Measurements from ENCODE around the gene GAB2.

GAB2 gene

DNA sequence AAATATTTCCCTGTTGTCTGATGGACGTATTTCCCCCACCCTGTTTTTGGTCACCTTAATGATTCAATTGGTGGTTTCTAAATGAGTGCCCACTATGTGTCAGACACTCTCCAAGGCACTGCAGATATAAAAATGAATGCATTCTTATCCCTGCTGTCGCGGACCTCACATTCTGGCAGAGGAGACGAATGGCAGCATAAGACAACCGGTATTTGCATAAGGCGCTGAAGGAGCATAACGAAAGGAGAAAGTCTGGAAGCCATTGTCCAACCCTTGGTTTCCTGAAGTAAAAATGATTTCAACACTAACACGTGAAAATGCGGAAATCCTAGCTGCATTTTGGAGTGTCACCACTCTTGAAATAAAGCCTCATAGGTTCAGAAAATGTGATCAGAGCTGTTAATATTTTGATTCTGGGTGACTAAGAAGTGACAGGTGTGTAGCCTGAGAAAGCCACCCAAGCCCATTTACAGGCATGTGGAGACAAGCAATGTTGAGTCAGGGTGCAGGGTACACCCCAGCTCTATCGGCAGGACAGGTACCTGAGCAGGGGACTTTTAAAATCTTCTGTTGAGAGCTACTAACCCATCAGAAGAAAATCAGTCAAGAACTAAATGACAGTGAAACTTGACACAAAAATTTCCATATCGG lies 10.1 kb upstream of the GAB2 start:
- DNase-seq = peak; percentile 11

DNA sequence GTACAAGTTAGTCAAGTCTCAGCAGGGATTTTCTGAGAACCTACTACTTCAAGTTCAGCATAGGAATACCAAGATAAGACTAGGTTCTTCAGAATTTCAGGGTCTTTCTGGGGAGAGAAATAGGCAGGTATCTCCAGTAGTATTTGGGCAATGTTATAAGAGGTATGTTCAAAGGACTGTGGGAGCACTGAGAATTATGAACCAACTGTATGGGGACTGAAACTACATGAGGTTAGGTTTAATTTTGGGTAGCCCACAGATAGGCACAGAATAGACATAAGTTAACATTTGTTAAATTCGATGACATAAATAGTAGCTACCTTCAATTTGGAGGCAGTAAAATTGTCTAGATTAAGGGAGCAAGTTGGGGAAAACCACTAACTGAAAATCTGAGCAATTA lies 9.2 kb upstream of the GAB2 start:
- DNase-seq = no peak

DNA sequence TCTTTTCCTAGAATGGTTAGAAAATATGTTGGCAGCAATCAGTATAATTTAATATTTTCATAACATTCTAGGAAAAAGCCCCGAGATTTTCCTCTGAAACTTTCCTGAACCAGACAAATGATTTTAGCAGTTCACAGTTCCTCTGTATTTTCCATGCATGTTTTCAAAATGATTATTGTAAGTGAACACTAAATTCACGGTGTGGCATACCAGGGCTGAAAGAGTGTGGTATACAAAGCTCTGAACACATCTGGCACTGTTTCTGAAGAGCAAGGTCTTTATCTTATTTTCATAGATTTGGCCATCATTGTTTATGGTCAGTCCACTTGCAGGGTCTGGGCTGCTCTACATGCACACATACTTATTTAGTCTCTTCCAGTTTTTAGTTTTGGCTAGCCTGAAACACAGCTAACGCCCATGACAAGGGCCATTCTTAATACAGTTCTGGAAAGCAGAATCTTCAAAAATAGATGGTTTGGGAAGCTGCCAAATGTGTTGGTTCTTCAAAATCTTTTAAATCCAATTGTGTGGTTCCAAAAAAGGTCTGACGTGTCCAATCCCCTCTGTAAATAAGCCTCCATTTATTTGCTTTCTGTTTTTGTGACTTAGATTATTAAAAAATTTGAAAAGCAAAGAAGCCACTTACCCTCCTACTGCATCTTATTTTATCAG lies 7.9 kb upstream of the GAB2 start:
- DNase-seq = no peak

DNA sequence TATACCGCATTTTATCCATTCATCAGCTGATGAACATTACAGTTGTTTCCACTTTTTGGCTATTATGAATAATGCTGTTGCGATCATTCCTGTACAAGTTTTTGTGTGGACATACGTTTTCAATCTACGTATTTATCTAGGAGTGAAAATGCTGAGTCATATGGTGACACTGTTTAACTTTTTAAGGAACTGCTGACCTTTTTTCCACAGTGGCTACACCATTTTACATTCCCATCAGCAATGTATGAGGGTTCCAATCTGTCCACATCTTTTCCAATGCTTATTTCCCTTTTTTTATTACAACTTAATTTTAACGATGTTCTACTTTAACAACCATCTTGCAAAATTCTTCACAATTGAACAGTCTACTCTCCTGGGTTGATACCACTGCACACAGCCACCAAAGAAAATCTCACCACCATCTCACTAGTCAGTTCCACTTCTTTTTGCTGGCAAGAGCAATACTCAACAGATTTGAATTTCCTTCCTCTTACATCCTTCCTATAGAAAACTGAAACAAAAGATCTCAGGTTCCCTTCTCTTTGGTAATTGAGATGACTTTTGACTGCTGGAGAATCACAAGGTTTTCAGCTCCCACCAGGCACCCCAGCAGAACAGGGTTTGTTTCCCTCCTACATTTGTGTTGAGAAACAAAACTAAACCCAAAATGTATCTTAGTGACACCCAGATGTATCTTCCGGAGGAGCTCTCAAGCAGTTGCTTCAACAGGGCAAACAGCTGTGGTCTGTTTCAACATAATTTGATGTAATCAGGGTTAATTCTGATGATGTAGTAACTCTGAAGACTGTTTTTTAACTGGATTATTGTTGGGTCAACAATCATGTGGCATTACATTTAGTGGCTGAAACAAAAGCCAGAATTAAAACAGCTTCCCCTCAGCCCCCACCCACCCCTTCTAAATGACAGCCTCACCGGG lies 7.0 kb upstream of the GAB2 start:
- peak; percentile 35 for DNase-seq

DNA sequence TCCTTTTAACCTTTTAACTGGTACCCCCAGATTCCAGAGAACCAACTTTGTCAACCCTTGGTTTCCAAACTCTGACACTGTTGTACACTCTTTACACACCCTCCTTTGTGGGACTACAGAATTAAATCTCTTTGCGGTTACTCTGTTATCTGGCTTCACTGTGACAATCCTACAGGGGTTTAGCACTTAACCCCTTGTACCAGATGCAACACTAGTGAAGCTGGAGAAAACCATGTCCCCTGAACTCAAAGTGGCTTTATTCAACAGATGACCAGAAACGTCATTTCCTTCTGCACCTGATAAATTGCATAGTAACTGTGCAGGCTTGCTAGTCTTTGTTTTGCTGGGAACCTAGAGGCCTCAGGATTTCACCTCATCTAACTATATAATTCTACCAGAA lies 5.6 kb upstream of the GAB2 start:
- DNase-seq = no peak

DNA sequence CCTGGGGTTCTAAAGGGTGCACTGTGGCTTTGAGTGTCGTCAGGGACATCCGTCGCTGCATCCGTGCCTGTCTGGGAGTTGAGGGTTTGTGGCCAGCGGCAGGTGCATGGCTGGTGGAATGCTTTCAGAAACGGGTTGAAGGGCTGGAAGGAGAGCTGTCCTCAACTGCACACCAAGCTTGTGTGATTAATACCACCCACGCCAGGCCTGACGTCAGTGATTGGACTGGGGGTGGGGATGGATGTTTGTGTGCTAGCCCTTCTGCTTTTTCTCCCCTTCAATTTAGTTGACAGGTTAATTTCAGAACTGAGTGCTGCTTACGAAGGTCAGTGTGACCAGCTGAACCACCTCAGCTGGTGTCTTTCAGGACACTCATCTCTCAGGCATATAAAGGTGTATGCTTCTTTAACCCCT lies 3.2 kb upstream of the GAB2 start:
- peak; percentile 74 for DNase-seq

DNA sequence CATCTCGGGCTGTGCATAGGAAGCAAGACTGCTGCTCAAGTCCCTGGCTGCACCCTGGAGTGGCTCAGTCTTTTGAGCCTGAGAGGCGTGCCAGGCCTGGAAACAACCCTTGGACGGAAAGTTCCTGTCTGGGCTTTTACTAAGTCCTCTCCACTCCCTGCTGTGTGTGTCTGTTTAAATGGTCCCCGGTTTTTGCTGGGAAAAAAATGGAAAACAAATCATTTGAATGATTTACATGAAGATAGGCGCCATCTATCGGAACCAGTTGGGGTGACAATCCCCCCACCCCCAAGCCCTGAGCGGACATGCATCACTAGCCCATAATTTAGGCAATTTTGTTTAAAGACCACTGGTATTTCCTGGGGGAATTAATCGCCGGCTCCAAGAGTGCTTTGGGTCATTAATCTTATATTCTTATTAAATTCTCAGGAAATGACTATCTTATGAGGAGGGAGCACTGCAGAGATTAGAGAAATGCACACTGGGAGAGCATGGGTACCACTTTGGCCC lies 2.7 kb upstream of the GAB2 start:
- peak; percentile 35 for DNase-seq

DNA sequence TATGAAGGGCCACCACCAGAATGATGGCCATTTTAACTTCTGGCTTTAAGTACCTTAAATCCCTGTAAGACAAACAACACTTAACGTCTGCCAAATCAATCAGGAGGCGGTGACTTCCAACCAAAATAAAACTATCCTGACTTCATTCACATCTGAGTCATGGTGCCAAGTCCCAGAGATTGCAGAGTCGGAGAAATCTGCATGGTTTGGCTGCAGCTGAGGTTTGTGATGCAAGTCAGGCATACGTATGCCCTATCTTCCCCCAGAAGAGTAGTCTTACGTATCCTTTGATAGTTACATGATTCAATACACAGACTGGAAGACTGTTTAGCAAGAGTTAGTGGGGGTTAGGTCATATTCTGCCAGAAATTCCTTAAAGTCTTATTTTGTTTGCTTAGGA lies 1.7 kb upstream of the GAB2 start:
- peak; percentile 61 for DNase-seq

DNA sequence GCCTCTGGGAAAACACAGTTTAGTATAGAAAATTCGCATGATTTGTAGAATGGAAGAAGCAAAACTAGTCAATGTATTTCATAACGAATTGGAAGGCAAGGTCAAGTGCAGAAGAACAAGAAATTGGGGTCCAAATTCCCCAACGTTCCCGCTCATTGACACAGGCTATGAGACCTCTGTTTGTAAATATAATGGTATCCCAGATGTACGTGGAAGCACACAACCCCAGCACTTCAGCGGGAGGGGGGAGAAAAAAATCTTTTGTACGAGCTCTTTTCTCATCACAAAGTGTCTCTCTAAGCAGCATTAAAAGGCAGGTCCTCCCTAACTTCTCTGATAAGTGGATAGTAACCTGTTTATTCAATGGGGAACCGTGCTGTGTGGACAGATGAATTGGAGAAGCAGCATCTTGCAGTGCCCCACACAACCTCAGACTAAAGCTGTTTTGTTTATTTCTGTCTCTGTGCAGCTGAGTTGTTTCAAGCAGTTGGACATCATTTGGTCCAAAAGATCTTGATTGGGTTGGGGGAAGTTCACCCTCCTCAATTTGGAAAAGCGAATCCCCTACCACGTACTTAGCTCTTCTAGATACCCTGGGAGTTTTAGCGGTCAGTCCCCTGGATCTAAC lies 1.1 kb upstream of the GAB2 start:
- DNase-seq = no peak

DNA sequence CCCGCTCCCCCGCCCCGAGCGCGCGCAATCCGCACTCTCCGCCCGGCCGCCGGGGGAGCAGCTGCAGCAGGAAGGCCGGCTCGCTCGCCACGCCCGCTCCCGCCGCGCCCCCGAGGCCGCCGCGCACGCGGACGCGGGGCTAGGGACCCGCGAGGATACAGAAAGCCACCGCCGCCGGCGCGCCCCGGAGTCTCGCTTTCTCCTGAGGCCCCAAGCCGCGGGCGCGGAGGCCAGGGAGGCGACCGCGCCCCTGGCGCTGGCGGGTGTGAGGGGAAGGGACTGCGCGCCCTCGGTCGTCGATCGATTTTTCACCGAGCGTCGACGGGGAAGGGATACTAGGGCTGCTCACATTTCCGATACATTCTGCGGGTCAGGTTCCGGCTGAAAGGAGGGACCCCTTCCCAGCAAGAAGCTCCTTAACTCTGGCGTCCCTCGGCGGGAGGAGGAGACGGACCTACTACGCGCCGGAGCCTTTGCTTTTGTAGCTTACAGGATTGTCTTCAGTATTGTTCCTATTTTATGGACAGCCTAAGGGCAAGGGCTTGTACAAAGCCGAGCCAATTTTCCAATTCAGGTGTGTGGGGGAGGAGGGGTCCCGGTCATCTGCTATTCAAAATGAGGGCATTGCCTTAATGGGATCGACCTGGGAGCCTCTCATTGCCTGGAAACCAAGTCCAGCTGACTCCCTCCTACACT lies 416 bp upstream of the GAB2 start:
- DNase-seq = peak; percentile 83

DNA sequence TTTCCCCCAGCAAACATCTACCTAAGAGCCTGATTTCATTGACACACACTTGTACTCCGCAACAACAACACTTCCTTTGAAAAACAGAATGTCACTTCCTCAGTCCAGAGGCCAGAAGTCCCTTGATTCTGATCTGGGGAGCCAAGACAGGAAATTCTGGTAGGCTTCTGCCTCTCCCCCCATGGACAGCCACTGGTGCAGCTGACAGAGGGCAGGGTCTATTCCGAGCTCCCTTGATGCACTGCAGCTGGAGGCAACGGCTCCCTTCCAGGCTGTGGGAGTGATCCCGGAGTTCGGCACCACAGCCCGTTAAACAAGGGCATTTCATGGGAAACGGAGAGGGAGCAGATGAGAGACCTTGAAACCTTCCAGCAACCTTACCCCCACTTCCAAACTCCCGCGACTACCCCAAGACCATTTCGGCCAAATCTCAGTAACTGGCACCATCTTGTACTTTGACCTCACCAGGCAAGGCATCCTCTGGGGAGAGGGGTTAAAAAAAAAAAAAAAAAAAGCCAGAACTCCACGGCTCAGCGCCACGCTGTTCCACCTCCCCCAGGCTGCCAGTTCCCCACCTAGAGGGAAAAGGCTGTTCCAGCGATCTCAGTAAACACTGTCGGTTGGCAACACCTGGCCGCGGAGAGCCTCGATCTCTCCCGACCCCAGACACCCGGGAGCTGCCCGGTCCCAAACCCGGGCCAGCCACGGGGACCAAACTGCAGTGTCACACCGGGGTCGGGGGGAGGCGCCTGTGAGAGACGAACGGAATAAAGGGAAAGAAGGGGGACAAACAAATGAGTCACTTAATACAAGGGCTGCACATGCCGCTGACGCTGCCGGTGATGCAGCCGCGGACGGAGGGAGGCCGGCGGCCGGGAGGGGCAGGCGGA lies 1.1 kb downstream of the GAB2 start:
- DNase-seq = peak; percentile 82

DNA sequence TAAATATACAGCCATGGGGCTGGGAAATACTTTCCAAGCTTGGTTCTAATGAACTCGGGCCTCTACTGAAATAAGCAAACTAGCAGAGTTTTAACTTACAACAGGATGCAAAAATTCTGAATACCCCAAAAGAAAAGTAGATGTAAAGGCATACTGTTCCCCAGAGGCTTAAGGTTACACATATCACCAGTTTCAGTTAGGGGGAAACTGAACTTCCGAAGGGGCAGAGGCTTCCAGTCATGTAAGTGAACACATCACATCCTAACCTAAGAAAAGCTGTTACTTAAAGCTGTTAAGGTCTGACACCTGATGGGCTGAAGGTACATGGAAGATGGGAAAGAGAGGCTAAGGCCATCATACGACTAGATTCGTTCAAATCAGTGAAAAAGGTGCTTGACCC lies 2.3 kb downstream of the GAB2 start:
- no peak for DNase-seq

DNA sequence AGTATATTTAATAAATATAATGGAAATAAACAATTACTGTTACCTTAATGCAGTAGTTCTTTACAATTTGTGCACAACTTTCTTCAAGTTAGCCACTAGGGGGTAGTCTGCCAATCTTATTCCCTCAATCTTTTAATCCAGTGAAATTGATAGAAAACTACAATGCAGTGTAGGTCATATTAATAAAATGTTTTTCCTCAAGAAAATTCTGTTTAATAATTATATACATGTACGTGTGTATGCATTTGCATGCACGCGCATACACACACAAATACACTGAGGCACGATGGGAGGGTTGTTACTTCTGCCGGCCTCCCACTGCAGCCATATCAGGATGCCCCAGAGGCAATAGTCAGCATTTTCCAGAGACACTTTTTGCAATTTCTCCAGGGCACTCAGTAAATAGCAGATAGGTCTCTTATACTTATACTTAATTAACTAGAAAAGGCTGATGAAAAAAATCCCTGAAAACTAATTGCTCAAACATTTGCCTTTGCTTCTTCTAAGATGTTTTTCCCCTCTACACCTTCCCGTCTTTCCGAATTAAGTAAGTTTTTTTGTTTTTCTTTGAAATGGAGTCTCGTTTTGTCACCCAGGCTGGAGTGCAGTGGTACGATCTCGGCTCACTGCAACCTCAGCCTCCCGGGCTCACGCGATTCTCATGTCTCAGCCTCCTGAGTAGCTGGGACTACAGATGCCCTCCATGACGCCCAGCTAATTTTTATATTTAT lies 3.1 kb downstream of the GAB2 start:
- no peak for DNase-seq

DNA sequence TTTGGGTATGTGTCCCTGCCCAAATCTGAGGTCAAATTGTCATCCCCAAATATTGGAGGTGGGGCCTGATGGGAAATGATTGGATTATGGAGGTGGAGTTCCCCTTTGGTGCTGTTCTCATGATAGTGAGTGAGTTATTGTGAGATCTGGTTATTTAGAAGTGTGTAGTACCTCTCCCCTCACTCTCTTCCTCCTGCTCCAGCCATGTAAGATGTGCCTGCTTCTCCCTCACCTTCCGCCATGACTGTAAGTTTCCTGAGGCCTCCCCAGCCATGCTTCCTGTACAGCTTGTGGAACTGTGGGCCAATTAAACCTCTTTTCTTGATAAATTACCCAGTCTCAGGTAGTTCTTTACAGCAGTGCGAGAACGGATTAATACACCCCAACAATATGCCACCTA lies 9.0 kb downstream of the GAB2 start:
- DNase-seq = no peak

DNA sequence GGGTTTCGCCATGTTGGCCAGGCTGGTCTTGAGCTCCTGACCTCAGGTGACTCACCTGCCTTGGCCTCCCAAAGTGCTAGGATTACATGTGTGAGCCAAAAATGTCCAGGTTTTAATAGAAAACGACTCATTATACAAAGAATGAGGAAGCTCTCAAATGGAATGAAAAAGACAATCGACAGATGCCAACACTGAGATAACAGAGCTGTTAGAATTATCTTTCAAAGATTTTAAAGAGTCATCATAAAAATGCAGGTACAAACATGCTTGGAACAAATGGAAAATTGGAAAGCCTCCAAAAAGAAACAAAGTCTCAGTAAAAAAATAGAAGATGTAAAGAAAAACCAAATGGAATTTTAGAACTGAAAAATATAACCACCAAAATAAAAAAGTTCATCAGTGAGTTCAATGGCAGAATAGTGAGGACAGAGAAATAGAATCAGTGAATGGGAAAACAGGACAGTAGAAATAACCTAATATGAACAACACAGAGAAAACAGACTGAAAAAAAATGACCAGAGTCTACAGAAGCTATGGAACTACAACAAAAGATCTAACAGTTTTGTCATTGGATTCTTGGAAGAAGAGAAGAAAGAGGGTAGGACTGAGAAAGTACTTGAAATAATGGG lies 10.9 kb downstream of the GAB2 start:
- DNase-seq = no peak

DNA sequence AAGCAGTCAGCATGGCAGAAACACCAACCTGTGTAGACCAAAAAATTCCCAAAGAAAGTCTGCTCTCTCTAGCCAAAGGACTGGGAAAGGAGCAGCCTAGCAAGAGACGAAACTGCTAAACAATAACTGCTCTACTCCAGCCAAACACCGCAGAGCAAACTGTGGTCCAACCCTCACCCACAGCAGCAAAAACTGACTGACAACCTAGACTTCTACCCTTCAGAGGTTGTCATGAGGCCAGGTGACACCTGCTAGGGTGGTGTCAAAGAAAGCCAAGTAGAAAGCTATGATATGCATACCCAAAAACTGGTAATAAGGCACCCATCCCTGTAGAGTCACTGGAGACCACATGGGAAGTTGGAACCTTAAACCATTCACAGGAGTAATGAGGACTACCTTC lies 11.8 kb downstream of the GAB2 start:
- DNase-seq = no peak

DNA sequence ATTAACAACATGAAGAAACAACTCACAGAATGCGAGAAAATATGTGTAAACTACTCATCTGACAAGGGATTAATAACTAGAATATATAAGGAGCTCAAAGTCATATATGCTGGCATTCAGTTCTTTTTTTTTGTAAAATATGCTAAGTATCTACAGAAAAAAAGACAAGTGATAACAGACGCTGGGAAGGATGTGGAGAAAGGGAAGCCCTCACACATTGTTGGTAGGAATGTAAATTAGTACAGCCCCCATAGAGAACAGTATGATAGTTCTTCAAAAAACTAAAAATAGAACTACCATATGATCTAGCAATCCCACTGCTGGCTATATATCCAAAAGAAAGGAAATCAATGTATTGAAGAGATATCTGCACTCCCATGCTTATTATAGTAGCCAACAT lies 13.8 kb downstream of the GAB2 start:
- DNase-seq = no peak

DNA sequence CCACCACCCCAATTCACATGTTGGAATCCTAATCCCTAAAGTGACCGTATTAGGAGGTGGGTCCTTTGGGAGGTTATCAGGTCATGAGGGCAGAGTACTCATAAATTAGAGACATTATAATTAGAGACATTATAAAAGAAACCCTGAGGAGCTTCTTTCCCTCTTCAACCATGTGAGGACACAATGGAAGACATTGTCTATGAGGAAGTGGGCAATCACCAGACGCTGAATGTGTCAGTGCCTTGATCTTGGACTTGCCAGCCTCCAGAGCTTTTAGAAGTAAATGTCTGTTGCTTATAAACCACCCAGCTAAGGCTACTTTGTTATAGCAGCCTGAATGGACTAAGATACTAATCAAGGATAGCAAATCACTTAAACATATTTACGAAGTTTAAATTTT lies 14.8 kb downstream of the GAB2 start:
- DNase-seq = no peak

DNA sequence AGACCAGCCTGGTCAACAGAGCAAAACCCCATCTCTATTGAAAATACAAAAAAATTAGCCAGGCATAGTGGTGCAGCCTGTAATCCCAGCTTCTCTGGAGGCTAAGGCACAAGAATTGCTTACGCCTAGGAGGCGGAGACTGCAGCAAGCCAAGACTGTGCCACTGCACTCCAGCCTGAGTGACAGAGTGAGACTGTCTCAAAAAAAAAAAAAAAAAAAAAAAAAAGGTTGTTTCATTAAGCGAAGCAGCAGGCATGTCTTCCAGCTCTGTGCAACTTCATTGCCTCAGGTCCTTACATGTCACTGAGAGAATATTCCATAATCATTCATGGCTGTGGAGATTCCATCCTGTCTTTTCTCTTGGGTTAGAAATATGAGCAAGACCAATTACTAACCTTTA lies 16.9 kb downstream of the GAB2 start:
- DNase-seq = no peak

DNA sequence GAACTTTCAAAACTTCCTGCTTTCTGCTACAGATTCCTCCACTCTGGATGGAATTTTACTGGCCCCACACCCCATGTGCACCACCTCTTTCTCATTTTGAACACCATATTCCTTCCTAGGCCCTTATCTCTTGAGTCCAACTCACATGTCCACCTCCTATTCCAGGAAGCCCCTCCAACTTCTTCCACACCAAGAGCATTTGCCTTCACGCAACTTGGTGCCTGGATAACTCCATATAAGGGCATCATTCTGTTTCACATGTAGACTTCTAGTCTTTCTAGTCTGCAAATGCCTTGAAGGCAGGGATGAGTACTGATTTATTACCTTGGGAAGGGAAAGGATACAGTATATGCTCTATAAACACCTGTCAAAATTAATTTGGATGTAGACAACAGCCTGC lies 17.5 kb downstream of the GAB2 start:
- DNase-seq = no peak

Measured in CD4-positive, alpha-beta T cell treated with Interferon gamma for 1 hour (primary cell).